HepG2 (cell line): ENCODE results near the gene MPP7.

Experiments
- EZH2 ChIP-seq: conservative IDR thresholded peaks from 2 replicates; pipeline ENCODE4 v1.6.1; 2012; ENCODE audit warnings: mild to moderate bottlenecking, low read depth, low read length, moderate library complexity
- MED13 ChIP-seq: sonication (generic); formaldehyde crosslinking; IDR thresholded peaks from 2 replicates; pipeline ENCODE4 v1.5.0; 2020; ENCODE audit warnings: missing genetic modification reagents
- NR3C1 ChIP-seq: sonication (generic); formaldehyde crosslinking; IDR thresholded peaks from 2 replicates; pipeline ENCODE4 v1.4.0; 2020; ENCODE audit warnings: missing genetic modification reagents
- POLR2A ChIP-seq, 2 experiments: IDR thresholded peaks; 2 replicates each; pipeline ENCODE4 v1.6.1; 2011; ENCODE audit warnings: low read depth in 2 of 2, low read length in 2 of 2, mild to moderate bottlenecking in 1 of 2, moderate library complexity in 1 of 2; ENCODE audit not compliant: insufficient read depth in 1 of 2
- ZNF274 ChIP-seq: sonication (generic); formaldehyde crosslinking; IDR thresholded peaks from 2 replicates; pipeline ENCODE4 v1.5.1; 2020; ENCODE audit warnings: mild to moderate bottlenecking, missing genetic modification reagents
- TF ChIP-seq, protein P1 (sequence below): sonication (generic); formaldehyde crosslinking; IDR thresholded peaks from 2 replicates; pipeline ENCODE4 v1.4.0; 2020; ENCODE audit warnings: mild to moderate bottlenecking, low read depth, missing genetic modification reagents

- TF ChIP-seq EZH2 (no peak), NR3C1 (no peak), MED13 (no peak), ZNF274 (CRISPR knock-in tag) (no peak), POLR2A (IDR thresholded peaks at IDR 0.05; ENCODE audit: insufficient read depth in 1 of 2, low read depth in 2 of 2, low read length in 2 of 2) (no peak)
- TF ChIP-seq, protein P1, sequence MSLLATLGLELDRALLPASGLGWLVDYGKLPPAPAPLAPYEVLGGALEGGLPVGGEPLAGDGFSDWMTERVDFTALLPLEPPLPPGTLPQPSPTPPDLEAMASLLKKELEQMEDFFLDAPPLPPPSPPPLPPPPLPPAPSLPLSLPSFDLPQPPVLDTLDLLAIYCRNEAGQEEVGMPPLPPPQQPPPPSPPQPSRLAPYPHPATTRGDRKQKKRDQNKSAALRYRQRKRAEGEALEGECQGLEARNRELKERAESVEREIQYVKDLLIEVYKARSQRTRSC (CRISPR knock-in tag), result no peak
Measured at GRCh38 chr10:28312572-28312971, 9.7 kb upstream of the MPP7 start.
